Activated T-helper 17 cell treated with anti-CD3 and anti-CD28 coated beads, Interleukin-2, amount 50 U/mL, for 72 hours (primary cell): ENCODE data around the gene ZBED4. TPM values are rescaled to one million over a fixed set of nuclear protein-coding genes. Genes with fewer than 3 reads are reported as not detected.
A peak's percentile ranks its signal among the peaks of the same experiment; 100 is the strongest.

Experiments used
- ATAC-seq: fragments of 150-1000 bp; cut with Tn5 transposase; replicated peaks from 2 replicates; pipeline ENCODE4 v1.10.0; 2021; ENCODE audit warnings: mild to moderate bottlenecking, moderate library complexity
- H3K27ac Mint-ChIP-seq: one replicate; pipeline ENCODE4 v1.8.0; 2022; ENCODE audit warnings: mixed read lengths
- H3K27me3 Mint-ChIP-seq: one replicate; pipeline ENCODE4 v1.8.0; 2022; ENCODE audit warnings: mixed read lengths
- H3K36me3 Mint-ChIP-seq: one replicate; pipeline ENCODE4 v1.8.0; 2022; ENCODE audit warnings: low read depth, mild to moderate bottlenecking, mixed read lengths
- H3K4me1 Mint-ChIP-seq: one replicate; pipeline ENCODE4 v1.8.0; 2022; ENCODE audit warnings: mixed read lengths
- H3K4me3 Mint-ChIP-seq: one replicate; pipeline ENCODE4 v1.8.0; 2022; ENCODE audit warnings: mild to moderate bottlenecking, mixed read lengths
- H3K9me3 Mint-ChIP-seq: one replicate; pipeline ENCODE4 v1.8.0; 2022; ENCODE audit warnings: mixed read lengths
- total RNA-seq, 2 donors: library from RNA; stranded (reverse); gene quantifications; one replicate each; pipeline ENCODE4 v1.2.3, GENCODE V29; 2022

Gene ZBED4, protein sequence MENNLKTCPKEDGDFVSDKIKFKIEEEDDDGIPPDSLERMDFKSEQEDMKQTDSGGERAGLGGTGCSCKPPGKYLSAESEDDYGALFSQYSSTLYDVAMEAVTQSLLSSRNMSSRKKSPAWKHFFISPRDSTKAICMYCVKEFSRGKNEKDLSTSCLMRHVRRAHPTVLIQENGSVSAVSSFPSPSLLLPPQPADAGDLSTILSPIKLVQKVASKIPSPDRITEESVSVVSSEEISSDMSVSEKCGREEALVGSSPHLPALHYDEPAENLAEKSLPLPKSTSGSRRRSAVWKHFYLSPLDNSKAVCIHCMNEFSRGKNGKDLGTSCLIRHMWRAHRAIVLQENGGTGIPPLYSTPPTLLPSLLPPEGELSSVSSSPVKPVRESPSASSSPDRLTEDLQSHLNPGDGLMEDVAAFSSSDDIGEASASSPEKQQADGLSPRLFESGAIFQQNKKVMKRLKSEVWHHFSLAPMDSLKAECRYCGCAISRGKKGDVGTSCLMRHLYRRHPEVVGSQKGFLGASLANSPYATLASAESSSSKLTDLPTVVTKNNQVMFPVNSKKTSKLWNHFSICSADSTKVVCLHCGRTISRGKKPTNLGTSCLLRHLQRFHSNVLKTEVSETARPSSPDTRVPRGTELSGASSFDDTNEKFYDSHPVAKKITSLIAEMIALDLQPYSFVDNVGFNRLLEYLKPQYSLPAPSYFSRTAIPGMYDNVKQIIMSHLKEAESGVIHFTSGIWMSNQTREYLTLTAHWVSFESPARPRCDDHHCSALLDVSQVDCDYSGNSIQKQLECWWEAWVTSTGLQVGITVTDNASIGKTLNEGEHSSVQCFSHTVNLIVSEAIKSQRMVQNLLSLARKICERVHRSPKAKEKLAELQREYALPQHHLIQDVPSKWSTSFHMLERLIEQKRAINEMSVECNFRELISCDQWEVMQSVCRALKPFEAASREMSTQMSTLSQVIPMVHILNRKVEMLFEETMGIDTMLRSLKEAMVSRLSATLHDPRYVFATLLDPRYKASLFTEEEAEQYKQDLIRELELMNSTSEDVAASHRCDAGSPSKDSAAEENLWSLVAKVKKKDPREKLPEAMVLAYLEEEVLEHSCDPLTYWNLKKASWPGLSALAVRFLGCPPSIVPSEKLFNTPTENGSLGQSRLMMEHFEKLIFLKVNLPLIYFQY
- 10 to 100 TPM; 27.1 to 28.5 TPM for total RNA-seq

DNA sequence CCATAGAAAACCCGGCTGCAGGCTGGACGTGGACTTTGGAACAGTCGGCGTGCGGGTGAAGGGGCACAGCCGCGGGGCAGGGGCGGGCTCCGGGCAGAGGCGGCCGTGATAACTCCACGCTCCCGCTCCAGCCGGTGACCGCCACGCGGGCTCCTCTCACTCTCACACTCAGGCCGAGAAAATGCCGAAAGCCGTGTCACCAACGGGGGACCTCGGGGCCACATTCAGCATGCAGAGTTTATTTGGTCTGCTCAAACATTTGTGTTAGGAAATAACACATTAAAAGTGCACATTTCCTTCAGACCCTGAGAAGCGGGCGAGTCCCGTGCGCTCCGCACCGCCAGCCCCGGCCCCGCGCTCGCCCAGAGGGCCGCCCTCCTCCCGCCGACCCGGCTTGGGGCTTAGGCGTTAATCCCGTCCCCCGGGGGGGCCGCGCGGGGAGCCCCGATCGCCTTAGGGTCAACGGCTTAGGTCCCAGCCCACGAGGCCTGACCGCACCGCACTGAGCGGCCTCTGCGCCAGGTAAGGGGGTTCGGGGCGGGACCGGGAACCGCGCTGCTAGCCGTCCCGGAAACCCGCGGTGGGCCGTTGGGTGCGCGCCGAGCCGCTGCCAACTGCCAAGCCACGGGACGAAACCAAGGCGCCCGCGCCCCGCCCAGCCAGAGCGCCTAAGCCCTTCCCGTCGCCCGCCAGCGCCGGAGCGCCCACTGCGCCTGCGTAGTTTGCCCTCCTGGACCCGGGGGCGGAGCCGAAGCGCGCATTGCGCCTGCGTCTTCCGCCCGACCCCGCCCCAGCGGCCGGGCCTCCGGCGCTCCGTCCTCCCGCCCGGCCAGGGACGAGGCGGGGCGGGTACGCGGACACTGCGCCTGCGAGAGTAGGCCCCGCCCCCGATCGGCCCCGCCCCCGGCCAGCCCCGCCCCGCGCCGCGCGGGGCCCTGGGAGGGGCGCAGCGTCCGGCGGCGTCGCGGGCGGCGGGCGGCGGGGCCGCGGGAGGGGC, at the start of gene ZBED4:
Gene ZBED4, plus strand, starts transcription at position 947 of the 997 bp plus-strand sequence. CDS start 29,819 bp downstream, outside the sequence.
- peak; percentile 86 for ATAC-seq
- Mint-ChIP-seq H3K27ac (peak within 1 kb of the TSS; percentile 91), H3K27me3 (no peaks in the 10 kb centered on the region), H3K4me1 (peaks cover 19% of the 10 kb centered on the region), H3K36me3 (peaks cover 5% of the 10 kb centered on the region), H3K4me3 (peak within 1 kb of the TSS; percentile 98), H3K9me3 (no peaks in the 10 kb centered on the region)

DNA sequence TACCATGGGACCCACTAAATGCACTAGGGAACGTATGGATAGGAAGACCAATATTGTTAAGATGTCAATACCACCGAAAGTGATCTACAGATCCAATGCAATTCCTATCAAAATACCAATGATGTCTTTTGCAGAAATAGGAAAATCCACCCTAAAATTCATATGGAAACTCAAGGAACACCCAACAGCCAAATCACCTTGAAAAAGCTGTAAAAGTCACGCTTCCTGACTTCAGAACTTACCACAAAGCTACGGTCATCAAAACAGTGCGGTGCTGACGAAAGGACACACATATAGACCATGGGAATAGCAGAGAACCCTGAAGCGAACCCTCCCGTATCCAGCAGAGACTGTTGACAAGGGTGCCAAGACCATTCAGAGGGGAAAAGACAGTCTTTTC, 46.5 kb upstream of the ZBED4 start:
- peak overlapping the region; percentile 76 for H3K4me3 Mint-ChIP-seq
- no peaks in the 10 kb centered on the region for H3K27me3 Mint-ChIP-seq
- no peak for ATAC-seq
- H3K36me3 Mint-ChIP-seq, result peaks cover 75% of the 10 kb centered on the region
- H3K9me3 Mint-ChIP-seq, result no peaks in the 10 kb centered on the region
- H3K4me1 Mint-ChIP-seq, result peaks cover 48% of the 10 kb centered on the region
- peak overlapping the region; percentile 83 for H3K27ac Mint-ChIP-seq

DNA sequence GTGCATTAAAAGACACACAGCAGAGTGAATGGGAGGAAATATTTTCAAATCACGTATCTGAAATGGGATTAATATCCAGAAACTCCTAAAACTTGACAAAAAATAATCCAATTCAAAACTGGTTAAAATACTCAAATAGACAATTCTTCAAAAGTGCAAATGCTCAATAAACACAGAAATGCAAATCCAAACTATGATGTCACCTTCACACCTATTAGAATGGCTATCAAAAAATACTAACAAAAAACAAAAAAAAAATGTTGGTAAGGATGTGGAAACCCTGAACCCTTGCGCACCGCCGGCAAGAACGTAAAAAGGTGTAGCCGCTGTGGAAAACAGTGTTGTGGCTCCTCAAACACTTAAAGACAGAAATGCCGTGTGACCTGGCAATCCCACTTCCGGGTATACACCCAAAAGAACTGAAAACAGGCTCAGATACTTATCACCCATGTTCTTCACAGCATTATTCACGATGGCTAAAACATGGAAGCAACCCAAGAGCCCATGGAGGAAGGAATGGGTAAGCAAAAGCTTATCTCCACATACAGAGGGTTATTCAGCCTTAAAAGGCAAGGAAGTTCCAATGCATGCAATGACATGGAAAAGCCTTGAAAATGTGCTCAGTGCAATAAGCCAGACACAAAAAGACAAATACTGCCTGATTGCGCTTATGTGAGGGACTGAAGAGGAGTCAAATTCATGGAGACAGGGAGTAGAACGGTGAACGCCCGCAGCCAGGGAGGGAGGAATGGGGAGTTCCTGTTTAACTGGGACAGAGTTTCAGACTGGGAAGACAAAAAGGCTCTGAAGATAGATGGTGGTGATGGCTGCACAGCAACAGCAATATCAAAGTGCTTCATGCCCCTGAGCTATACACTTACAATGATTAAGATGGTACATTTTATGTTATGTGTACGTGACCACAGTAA, 45.6 kb upstream of the ZBED4 start:
- peak overlapping the region; percentile 83 for H3K27ac Mint-ChIP-seq
- H3K27me3 Mint-ChIP-seq, result no peaks in the 10 kb centered on the region
- peak overlapping the region; percentile 76 for H3K4me3 Mint-ChIP-seq
- H3K36me3 Mint-ChIP-seq, result peaks cover 69% of the 10 kb centered on the region
- peaks cover 54% of the 10 kb centered on the region for H3K4me1 Mint-ChIP-seq
- H3K9me3 Mint-ChIP-seq, result no peaks in the 10 kb centered on the region
- ATAC-seq, result peak; percentile 87

DNA sequence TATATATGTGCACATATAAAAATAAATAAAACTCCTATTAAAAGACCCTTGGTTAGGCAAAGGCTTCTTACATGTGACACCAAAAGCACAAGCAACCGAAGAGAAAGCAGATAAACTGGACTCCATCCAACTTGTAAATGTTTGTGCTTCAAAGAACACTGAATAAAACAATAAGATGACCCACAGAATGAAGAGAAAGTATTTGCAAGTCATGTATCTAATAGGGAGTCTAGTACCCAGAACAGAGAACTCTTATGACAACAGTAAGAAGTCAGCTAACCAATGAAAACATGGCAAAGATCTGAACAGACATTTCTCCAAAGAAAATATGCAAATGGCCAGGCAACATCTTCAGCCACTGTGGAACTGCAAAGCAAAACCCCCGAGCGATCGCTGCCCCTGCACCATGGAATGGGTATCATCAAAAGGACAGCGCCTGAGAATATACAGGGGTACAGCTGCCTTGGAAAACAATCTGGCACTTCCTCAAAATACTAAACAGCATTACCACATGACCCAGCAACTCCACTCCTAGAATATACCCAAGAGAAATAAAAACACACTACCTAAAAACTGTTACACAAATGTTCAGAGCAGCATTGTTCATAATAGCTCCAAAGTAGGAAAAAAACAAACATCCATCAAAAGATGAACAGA, 43.2 kb upstream of the ZBED4 start:
- H3K9me3 Mint-ChIP-seq, result no peaks in the 10 kb centered on the region
- no peak overlapping the region for H3K4me3 Mint-ChIP-seq
- H3K36me3 Mint-ChIP-seq, result peaks cover 64% of the 10 kb centered on the region
- no peak for ATAC-seq
- no peaks in the 10 kb centered on the region for H3K27me3 Mint-ChIP-seq
- H3K4me1 Mint-ChIP-seq, result peaks cover 46% of the 10 kb centered on the region
- peak overlapping the region; percentile 36 for H3K27ac Mint-ChIP-seq

DNA sequence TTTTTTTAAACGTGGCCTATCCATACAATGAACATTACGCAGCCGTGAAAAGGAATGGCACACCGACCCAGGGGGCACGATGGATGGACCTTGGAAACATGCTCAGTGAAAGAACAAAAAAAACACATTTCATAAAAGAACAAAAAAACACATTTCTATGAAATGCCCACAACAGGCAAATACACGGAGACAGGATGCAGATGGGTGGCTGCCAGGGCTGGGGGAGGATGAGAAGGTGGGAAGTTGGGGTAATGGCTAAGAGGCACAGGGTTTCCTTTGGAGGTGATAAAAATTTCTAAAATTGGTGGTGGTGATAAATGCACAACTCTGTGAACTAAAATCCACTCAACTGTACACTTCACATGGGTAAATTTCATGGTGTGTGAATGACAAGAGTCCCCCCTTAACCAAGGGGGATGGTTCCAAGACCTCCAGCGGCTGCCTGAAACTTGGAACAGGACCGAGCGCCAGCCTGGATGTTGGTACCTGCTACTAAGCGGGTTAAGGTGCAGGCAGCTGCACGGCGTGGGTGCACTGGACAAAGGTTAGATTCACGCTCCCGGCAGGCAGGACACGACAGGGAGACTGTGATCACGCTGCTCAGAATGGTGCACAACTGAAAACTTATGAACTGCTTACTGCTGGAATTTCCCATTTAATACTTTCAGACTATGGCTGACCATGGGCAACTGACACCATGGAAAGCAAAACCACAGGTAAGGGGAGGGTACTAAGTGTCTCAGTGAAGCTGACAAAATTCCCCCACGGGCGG, 42.4 kb upstream of the ZBED4 start:
- Mint-ChIP-seq H3K4me3 (no peak overlapping the region), H3K27me3 (no peaks in the 10 kb centered on the region), H3K27ac (peak overlapping the region; percentile 36), H3K4me1 (peaks cover 52% of the 10 kb centered on the region), H3K36me3 (peaks cover 67% of the 10 kb centered on the region), H3K9me3 (no peaks in the 10 kb centered on the region)
- ATAC-seq, result no peak

DNA sequence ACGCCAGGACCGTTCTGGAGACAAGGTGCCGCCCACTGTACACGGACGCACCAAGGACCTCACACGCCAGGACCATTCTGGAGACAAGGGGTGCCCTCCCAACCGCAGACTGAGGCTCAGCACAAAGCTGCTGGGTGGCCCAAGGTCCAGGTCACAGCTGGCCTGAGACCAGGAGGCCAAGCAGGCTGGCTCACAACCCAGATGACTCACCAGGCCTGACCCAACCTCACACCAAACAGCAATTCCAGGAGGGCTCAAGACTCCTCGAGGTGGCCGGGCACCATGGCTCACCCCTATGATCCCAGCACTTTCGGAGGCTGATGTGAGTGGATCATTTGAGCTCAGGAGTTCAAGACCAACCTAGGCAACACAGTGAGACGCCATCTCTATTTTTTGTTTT, 40.8 kb upstream of the ZBED4 start:
- Mint-ChIP-seq H3K9me3 (no peaks in the 10 kb centered on the region), H3K4me1 (peaks cover 57% of the 10 kb centered on the region), H3K27ac (no peak overlapping the region), H3K4me3 (no peak overlapping the region), H3K27me3 (no peaks in the 10 kb centered on the region), H3K36me3 (peaks cover 70% of the 10 kb centered on the region)
- ATAC-seq, result no peak

DNA sequence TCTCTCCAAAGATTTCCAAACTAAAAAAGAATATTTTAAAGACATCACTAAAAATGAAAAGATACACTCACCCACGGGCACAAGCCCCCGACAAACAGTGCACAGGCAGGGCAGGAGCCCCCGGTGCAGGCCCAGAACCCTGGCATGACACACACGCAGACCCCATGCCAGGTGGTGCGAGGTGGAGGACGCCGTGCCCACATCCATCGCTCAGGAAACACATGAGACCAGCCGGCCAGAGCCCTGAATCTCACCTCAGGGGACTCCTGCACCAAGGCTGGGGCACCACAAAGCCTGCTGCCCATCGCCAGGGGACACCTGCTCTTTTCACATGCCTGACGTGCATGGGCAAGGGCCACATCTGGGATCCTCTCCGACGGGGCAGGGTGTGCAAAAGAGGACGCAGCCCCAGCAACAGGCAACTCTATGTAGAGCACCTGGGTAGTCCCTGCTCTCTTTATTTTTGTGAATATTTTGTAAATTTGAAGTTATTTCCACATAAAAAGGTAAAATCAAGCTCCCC, 39.4 kb upstream of the ZBED4 start:
- H3K4me3 Mint-ChIP-seq, result no peak overlapping the region
- ATAC-seq, result no peak
- H3K36me3 Mint-ChIP-seq, result peaks cover 74% of the 10 kb centered on the region
- H3K9me3 Mint-ChIP-seq, result no peaks in the 10 kb centered on the region
- no peak overlapping the region for H3K27ac Mint-ChIP-seq
- H3K4me1 Mint-ChIP-seq, result peaks cover 56% of the 10 kb centered on the region
- H3K27me3 Mint-ChIP-seq, result no peaks in the 10 kb centered on the region

DNA sequence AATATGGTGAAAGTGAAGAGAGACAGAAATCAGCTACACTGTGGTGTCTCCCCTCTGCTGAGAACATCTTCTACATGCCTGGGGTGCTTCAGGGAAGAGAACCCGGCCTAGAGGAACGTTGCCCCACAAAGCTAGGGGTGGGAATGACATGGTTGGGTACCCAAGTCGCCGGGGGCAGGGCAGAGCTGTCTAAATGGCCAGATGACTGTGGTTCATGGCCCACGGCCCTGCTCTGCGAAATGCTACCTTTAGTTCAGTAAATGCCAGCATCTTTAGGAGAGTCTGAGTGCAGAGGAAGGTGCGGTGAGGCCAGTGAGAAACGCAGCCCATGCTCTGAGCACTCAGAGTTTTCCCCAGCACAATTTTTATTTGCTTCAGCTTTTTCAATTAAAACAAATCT, 38.8 kb upstream of the ZBED4 start:
- H3K4me1 Mint-ChIP-seq, result peaks cover 51% of the 10 kb centered on the region

DNA sequence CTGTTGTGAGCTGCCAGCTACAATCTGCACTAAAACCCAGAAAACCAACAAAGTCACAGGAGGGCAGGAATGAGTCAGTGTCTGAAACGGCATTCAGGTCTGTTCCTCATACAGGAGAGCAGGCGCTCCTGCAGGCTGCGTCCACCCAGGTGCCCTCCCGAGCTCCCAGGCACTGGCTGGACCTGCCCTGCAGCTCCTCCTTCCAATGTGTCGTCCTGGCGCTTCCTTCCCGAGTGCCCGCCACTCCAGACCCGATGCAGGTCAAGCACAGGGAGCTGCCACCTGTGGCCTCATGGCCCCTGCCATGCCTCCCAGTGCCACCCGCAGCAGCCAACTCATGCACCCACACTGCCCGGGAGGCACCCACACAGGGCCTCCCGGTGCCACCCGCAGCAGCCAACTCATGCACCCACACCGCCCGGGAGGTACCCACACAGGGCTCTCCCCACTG, 38.0 kb upstream of the ZBED4 start:
- Mint-ChIP-seq H3K27me3 (no peaks in the 10 kb centered on the region), H3K36me3 (peaks cover 81% of the 10 kb centered on the region), H3K27ac (peak overlapping the region; percentile 64), H3K4me3 (peak overlapping the region; percentile 75), H3K4me1 (peaks cover 49% of the 10 kb centered on the region), H3K9me3 (no peaks in the 10 kb centered on the region)
- ATAC-seq, result peak; percentile 96

More for the DNA sequence above, 38.8 kb upstream of the ZBED4 start:
- peak overlapping the region; percentile 75 for H3K4me3 Mint-ChIP-seq
- peaks cover 77% of the 10 kb centered on the region for H3K36me3 Mint-ChIP-seq
- no peaks in the 10 kb centered on the region for H3K27me3 Mint-ChIP-seq
- no peaks in the 10 kb centered on the region for H3K9me3 Mint-ChIP-seq
- H3K27ac Mint-ChIP-seq, result no peak overlapping the region
- no peak for ATAC-seq

DNA sequence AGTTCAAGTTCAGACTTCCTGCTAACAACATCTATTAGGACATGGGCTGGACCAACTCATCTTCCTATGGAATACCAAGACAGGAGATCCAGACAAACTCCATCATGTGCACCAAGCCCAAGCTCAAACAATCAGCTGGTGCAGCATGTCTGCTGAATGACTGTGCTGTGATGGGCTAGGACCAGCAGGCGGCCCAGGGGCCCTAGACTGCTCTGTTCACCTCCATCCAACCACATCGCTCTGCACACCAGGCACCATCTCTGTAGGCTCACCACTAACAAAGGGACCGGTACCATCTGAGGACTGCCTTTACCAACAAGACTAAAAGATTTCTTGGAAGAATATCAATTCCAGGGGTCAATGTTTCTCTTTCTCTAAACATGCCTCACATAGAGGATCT, 36.3 kb upstream of the ZBED4 start:
- peak overlapping the region; percentile 75 for H3K4me3 Mint-ChIP-seq
- no peak for ATAC-seq
- H3K27ac Mint-ChIP-seq, result peak overlapping the region; percentile 64
- H3K4me1 Mint-ChIP-seq, result peaks cover 44% of the 10 kb centered on the region
- H3K27me3 Mint-ChIP-seq, result no peaks in the 10 kb centered on the region
- peaks cover 87% of the 10 kb centered on the region for H3K36me3 Mint-ChIP-seq
- H3K9me3 Mint-ChIP-seq, result no peaks in the 10 kb centered on the region

DNA sequence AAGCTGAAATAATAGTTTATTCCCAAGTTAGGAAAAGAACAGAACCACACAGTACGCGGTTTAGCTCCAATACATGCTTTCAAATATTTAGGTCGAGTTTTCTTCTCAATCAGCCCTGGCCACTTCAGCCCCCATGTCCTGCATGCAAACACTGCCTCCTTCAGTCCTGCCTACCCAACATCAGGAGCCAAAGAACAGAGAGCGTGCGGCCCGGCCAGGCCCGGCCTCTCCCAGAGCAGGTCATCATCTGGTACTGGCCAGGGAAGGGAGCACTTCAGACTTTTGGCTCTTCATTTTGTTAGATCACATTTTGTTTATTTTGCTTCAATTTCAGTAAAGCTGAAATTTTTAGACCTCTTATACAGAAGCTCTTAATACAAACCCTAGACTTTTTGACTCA, 32.7 kb upstream of the ZBED4 start:
- Mint-ChIP-seq H3K4me1 (peaks cover 50% of the 10 kb centered on the region), H3K27ac (peak overlapping the region; percentile 32)

More for the DNA sequence above, 32.7 kb upstream of the ZBED4 start:
- H3K27me3 Mint-ChIP-seq, result no peaks in the 10 kb centered on the region
- no peak overlapping the region for H3K4me3 Mint-ChIP-seq
- H3K9me3 Mint-ChIP-seq, result no peaks in the 10 kb centered on the region
- ATAC-seq, result no peak
- peaks cover 99% of the 10 kb centered on the region for H3K36me3 Mint-ChIP-seq
